ENCODE results near the gene GDF15. TPM values are rescaled to one million over a fixed set of nuclear protein-coding genes. Genes with fewer than 3 reads are reported as not detected.

Gene GDF15
- total RNA-seq, 1 experiment from 2014 or later: 27.3 TPM

DNA sequence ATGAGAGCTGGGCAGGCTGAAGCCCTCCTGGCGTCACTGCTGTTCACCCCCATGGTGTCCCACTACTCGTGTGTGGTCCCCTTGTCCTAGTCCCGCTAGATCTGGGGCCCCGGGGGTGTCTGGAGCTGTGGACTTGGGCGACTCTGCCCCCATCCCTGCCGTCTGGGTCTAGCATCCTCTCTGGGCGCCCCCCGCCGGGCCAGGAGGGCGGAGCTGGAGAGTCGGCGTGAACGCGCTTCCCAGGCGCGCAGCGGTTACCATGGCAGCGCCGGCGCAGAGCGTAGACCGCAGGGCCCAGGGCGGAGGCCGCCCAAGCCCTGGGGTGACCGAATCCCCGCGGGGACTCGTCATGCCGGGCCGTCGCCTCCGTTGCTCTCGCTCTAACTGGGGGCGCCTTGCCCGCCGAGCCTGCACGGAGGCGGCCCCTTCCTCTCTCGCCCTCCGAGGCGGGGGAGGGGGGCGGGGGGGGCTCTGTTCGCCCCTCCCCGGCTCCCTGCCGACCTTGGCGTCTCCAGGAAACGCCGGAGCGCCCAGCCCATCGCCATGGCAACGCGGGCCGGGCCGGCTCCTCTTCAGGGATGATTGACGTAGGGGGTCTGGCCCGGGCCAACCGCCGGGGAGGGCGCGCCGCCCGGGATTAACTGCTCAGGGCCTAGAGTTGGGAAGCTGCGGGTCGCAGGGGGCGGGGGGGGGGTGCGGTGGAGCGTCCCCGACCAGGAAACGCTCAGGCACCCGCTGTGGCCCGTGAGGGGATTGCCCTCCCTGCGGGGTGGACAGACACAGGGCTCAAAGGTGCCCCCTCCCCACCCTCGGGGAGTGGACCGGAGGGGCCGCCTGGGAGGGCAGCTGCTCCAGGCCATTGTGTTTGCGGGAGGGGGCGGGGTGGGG lies 43.1 kb downstream of the GDF15 start (continued):
- TF ChIP-seq, protein P1, sequence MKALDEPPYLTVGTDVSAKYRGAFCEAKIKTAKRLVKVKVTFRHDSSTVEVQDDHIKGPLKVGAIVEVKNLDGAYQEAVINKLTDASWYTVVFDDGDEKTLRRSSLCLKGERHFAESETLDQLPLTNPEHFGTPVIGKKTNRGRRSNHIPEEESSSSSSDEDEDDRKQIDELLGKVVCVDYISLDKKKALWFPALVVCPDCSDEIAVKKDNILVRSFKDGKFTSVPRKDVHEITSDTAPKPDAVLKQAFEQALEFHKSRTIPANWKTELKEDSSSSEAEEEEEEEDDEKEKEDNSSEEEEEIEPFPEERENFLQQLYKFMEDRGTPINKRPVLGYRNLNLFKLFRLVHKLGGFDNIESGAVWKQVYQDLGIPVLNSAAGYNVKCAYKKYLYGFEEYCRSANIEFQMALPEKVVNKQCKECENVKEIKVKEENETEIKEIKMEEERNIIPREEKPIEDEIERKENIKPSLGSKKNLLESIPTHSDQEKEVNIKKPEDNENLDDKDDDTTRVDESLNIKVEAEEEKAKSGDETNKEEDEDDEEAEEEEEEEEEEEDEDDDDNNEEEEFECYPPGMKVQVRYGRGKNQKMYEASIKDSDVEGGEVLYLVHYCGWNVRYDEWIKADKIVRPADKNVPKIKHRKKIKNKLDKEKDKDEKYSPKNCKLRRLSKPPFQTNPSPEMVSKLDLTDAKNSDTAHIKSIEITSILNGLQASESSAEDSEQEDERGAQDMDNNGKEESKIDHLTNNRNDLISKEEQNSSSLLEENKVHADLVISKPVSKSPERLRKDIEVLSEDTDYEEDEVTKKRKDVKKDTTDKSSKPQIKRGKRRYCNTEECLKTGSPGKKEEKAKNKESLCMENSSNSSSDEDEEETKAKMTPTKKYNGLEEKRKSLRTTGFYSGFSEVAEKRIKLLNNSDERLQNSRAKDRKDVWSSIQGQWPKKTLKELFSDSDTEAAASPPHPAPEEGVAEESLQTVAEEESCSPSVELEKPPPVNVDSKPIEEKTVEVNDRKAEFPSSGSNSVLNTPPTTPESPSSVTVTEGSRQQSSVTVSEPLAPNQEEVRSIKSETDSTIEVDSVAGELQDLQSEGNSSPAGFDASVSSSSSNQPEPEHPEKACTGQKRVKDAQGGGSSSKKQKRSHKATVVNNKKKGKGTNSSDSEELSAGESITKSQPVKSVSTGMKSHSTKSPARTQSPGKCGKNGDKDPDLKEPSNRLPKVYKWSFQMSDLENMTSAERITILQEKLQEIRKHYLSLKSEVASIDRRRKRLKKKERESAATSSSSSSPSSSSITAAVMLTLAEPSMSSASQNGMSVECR (CRISPR knock-in tag; IDR thresholded peaks at IDR 0.05; ENCODE audit: borderline replicate concordance): no peak
- TF ChIP-seq, protein P2, sequence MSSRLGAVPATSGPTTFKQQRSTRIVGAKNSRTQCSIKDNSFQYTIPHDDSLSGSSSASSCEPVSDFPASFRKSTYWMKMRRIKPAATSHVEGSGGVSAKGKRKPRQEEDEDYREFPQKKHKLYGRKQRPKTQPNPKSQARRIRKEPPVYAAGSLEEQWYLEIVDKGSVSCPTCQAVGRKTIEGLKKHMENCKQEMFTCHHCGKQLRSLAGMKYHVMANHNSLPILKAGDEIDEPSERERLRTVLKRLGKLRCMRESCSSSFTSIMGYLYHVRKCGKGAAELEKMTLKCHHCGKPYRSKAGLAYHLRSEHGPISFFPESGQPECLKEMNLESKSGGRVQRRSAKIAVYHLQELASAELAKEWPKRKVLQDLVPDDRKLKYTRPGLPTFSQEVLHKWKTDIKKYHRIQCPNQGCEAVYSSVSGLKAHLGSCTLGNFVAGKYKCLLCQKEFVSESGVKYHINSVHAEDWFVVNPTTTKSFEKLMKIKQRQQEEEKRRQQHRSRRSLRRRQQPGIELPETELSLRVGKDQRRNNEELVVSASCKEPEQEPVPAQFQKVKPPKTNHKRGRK (CRISPR knock-in tag; IDR thresholded peaks at IDR 0.05; ENCODE audit: borderline replicate concordance): no peak
- TF ChIP-seq NFE2L1 (CRISPR knock-in tag; IDR thresholded peaks at IDR 0.05) (no peak), SOX15 (CRISPR knock-in tag; IDR thresholded peaks at IDR 0.05) (no peak), SMAD4 (CRISPR knock-in tag; IDR thresholded peaks at IDR 0.05) (no peak), SP1 (CRISPR knock-in tag; conservative IDR thresholded peaks at IDR 0.05) (no peak), ZNF396 (CRISPR knock-in tag; IDR thresholded peaks at IDR 0.05; ENCODE audit: borderline replicate concordance) (no peak), ZNF416 (CRISPR knock-in tag; IDR thresholded peaks at IDR 0.05) (no peak), TEAD1 (CRISPR knock-in tag; IDR thresholded peaks at IDR 0.05) (0 out of 2 replicates have a peak, but pooled peaks have one; percentile 13), NR2C2 (CRISPR knock-in tag; IDR thresholded peaks at IDR 0.05) (no peak), RELA (CRISPR knock-in tag; IDR thresholded peaks at IDR 0.05; ENCODE audit: borderline replicate concordance) (no peak; the same call in 1 of the 2 replicates), TEAD4 (CRISPR knock-in tag; IDR thresholded peaks at IDR 0.05) (no peak), TCF7 (CRISPR knock-in tag; IDR thresholded peaks at IDR 0.05; ENCODE audit: low read depth) (no peak), ZNF138 (CRISPR knock-in tag; conservative IDR thresholded peaks at IDR 0.05) (no peak), KAT7 (CRISPR knock-in tag; IDR thresholded peaks at IDR 0.05; ENCODE audit: borderline replicate concordance) (no peak), GRHL2 (CRISPR knock-in tag; IDR thresholded peaks at IDR 0.05; ENCODE audit: insufficient replicate concordance, severe bottlenecking) (no peak), ZNF232 (CRISPR knock-in tag; IDR thresholded peaks at IDR 0.05) (no peak), HMGA2 (CRISPR knock-in tag; IDR thresholded peaks at IDR 0.05) (no peak)
- TF ChIP-seq, protein P3, sequence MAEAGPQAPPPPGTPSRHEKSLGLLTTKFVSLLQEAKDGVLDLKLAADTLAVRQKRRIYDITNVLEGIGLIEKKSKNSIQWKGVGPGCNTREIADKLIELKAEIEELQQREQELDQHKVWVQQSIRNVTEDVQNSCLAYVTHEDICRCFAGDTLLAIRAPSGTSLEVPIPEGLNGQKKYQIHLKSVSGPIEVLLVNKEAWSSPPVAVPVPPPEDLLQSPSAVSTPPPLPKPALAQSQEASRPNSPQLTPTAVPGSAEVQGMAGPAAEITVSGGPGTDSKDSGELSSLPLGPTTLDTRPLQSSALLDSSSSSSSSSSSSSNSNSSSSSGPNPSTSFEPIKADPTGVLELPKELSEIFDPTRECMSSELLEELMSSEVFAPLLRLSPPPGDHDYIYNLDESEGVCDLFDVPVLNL (CRISPR knock-in tag; IDR thresholded peaks at IDR 0.05; ENCODE audit: borderline replicate concordance, low read depth): no peak
- TF ChIP-seq, protein P4, sequence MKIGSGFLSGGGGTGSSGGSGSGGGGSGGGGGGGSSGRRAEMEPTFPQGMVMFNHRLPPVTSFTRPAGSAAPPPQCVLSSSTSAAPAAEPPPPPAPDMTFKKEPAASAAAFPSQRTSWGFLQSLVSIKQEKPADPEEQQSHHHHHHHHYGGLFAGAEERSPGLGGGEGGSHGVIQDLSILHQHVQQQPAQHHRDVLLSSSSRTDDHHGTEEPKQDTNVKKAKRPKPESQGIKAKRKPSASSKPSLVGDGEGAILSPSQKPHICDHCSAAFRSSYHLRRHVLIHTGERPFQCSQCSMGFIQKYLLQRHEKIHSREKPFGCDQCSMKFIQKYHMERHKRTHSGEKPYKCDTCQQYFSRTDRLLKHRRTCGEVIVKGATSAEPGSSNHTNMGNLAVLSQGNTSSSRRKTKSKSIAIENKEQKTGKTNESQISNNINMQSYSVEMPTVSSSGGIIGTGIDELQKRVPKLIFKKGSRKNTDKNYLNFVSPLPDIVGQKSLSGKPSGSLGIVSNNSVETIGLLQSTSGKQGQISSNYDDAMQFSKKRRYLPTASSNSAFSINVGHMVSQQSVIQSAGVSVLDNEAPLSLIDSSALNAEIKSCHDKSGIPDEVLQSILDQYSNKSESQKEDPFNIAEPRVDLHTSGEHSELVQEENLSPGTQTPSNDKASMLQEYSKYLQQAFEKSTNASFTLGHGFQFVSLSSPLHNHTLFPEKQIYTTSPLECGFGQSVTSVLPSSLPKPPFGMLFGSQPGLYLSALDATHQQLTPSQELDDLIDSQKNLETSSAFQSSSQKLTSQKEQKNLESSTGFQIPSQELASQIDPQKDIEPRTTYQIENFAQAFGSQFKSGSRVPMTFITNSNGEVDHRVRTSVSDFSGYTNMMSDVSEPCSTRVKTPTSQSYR (CRISPR knock-in tag; IDR thresholded peaks at IDR 0.05): 0 out of 2 replicates have a peak, but pooled peaks have one; percentile 26
- TF ChIP-seq, protein P5, sequence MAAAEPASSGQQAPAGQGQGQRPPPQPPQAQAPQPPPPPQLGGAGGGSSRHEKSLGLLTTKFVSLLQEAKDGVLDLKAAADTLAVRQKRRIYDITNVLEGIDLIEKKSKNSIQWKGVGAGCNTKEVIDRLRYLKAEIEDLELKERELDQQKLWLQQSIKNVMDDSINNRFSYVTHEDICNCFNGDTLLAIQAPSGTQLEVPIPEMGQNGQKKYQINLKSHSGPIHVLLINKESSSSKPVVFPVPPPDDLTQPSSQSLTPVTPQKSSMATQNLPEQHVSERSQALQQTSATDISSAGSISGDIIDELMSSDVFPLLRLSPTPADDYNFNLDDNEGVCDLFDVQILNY (CRISPR knock-in tag; IDR thresholded peaks at IDR 0.05): 0 out of 2 replicates have a peak, but pooled peaks have one; percentile 12
- TF ChIP-seq, protein P6, sequence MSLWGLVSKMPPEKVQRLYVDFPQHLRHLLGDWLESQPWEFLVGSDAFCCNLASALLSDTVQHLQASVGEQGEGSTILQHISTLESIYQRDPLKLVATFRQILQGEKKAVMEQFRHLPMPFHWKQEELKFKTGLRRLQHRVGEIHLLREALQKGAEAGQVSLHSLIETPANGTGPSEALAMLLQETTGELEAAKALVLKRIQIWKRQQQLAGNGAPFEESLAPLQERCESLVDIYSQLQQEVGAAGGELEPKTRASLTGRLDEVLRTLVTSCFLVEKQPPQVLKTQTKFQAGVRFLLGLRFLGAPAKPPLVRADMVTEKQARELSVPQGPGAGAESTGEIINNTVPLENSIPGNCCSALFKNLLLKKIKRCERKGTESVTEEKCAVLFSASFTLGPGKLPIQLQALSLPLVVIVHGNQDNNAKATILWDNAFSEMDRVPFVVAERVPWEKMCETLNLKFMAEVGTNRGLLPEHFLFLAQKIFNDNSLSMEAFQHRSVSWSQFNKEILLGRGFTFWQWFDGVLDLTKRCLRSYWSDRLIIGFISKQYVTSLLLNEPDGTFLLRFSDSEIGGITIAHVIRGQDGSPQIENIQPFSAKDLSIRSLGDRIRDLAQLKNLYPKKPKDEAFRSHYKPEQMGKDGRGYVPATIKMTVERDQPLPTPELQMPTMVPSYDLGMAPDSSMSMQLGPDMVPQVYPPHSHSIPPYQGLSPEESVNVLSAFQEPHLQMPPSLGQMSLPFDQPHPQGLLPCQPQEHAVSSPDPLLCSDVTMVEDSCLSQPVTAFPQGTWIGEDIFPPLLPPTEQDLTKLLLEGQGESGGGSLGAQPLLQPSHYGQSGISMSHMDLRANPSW (CRISPR knock-in tag; conservative IDR thresholded peaks at IDR 0.05; ENCODE audit: low read depth): no peak
- TF ChIP-seq, protein P7, sequence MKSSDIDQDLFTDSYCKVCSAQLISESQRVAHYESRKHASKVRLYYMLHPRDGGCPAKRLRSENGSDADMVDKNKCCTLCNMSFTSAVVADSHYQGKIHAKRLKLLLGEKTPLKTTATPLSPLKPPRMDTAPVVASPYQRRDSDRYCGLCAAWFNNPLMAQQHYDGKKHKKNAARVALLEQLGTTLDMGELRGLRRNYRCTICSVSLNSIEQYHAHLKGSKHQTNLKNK (CRISPR knock-in tag; IDR thresholded peaks at IDR 0.05): no peak

Measured in WTC11 (cell line).